Measurements from ENCODE around the gene ABCA12. TPM values are rescaled to one million over a fixed set of nuclear protein-coding genes. Genes with fewer than 3 reads are reported as not detected.
A peak's percentile ranks its signal among the peaks of the same experiment; 100 is the strongest.

The ABCA12 gene
- total RNA-seq, 4 donors from 2014 or later, result not detected

DNA sequence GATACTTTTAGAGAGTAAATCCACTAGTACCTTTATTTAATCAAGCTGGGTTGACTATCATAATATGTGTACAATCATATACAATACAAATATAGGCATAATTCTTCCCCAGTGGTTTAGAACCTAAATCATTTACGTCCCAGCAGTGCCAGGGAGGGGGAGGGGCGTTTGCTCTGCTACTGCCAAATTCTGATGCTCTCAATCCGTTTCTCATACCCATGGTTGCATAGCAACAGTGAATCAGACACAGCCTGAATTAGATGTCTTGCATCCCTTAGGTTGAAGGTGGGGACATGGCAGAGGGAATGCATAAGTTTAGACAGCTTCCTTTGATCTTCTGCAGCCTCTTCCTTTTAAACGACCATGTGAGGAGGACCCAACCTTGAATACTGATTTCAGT, 135.4 kb downstream of the ABCA12 start:
- H3K9me3 ChIP-seq, result no peaks in the 10 kb centered on the region
- 16 to 20% methylated on average over 4 of the region's 4 CpGs for WGBS, 2 donors
- H3K36me3 ChIP-seq, result no peaks in the 10 kb centered on the region
- no peaks in the 10 kb centered on the region for H3K27me3 ChIP-seq
- no peak overlapping the region for H3K4me3 ChIP-seq
- TF ChIP-seq CTCF (IDR thresholded peaks at IDR 0.05), result no peak
- TF ChIP-seq EP300 (IDR thresholded peaks at IDR 0.05), result no peak
- no peak overlapping the region for H3K27ac ChIP-seq
- DNase-seq (ENCODE audit: low spot score in 2 of 2), result no peak
- no peaks in the 10 kb centered on the region for H3K4me1 ChIP-seq

DNA sequence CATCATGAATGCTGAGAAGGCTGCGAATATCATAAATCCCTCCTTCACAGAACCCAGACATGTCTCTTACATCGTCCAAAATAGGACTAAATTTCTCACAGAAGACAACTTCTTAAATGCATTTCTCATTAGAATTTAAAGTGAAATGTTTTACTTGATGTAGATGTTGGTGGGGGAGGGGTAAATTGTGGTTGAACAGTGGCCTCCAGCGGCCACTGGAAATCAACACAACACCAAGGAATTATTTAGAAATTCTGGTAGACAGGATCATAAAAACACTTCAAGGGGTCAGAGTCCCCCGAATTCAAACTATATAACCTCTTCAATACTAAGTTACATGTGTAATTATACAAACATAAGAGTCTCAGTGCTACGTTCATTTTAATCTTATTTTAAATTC, 135.9 kb downstream of the ABCA12 start:
- 15 to 19% methylated on average over 5 of the region's 5 CpGs for WGBS, 2 donors
- Histone ChIP-seq H3K9me3 (no peaks in the 10 kb centered on the region), H3K27me3 (no peaks in the 10 kb centered on the region), H3K4me1 (no peaks in the 10 kb centered on the region), H3K27ac (no peak overlapping the region), H3K4me3 (no peak overlapping the region), H3K36me3 (no peaks in the 10 kb centered on the region)
- TF ChIP-seq CTCF (IDR thresholded peaks at IDR 0.05) (peak; percentile 22 to 39 (median 30)), EP300 (IDR thresholded peaks at IDR 0.05) (no peak)
- DNase-seq (ENCODE audit: low spot score in 2 of 2), result no peak

- Histone ChIP-seq H3K27ac (no peak overlapping the region), H3K4me1 (no peaks in the 10 kb centered on the region), H3K9me3 (no peaks in the 10 kb centered on the region), H3K4me3 (no peak overlapping the region), H3K27me3 (no peaks in the 10 kb centered on the region), H3K36me3 (no peaks in the 10 kb centered on the region)
- DNase-seq (ENCODE audit: low spot score in 2 of 2), result no peak
- 83 to 85% methylated on average over 3 of the region's 3 CpGs for WGBS, 2 donors
- no peak for TF ChIP-seq CTCF (IDR thresholded peaks at IDR 0.05)
- no peak for TF ChIP-seq POLR2A (IDR thresholded peaks at IDR 0.05)
- no peak for TF ChIP-seq EP300 (IDR thresholded peaks at IDR 0.05)
Measured at GRCh38 chr2:215000721-215001120, 137.7 kb downstream of the ABCA12 start.

DNA sequence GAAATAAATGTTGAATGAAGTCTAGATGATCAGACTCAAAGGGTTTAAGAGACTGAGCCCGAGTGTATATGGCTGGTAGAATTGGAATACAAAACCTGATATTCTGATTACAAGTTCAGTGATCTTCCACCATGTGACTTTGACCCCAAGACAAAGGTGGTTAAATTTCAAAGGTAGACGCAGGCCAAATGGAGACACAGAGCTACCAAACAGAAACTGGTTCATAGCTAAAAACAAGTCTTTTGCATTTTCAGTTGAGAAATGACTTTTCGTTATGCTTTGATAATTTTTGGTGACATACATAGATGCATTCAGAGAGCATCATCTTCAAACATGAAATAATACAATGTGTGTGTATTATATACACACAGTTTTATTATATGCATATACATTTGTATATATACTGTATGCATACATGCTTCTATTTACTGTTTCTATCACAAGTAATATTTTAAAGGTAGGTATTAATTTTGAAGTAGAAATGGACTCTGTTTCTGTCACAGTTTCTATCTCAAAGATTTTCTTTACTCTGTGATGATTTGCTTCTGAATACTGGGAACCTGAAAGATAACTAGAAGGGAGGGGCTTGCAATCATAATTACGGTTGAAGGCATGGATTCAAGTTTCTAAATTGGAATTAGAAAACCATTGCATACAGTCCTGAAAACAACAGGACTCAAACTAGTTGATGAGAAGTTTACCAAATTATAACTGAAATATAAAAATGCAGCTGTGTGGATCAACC, 142.3 kb downstream of the ABCA12 start:
- no peak for DNase-seq (ENCODE audit: low spot score in 2 of 2)
- 85 to 89% methylated on average over 4 of the region's 4 CpGs for WGBS, 2 donors
- TF ChIP-seq CTCF (IDR thresholded peaks at IDR 0.05), result no peak
- no peak for TF ChIP-seq POLR2A (IDR thresholded peaks at IDR 0.05)
- no peak for TF ChIP-seq EP300 (IDR thresholded peaks at IDR 0.05)

DNA sequence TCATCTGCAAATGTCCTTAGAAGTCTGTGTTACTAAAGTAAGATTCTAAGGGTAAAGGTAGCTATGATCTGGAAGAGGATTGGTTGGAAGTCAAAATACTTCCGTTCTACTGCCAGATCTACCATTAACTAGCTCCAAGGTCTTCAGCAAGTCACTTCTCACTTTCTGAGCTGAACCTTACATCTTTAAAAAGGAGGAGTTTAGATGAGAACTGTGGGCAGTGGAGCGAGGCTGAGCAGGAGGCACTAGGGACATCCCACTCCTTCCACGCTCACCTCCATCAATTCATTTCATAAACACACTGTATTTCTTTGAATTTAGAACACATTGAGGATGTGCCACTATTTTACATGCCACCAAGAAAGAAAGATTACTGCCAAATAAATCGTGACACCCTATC, 143.0 kb downstream of the ABCA12 start:
- TF ChIP-seq EP300 (IDR thresholded peaks at IDR 0.05) (no peak), POLR2A (IDR thresholded peaks at IDR 0.05) (no peak), CTCF (IDR thresholded peaks at IDR 0.05) (no peak)
- DNase-seq (ENCODE audit: low spot score in 2 of 2), result no peak

More for the DNA sequence above, 142.3 kb downstream of the ABCA12 start:
- no peaks in the 10 kb centered on the region for H3K9me3 ChIP-seq
- H3K27me3 ChIP-seq, result no peaks in the 10 kb centered on the region
- H3K4me3 ChIP-seq, result no peak overlapping the region
- H3K27ac ChIP-seq, result no peak overlapping the region
- H3K36me3 ChIP-seq, result no peaks in the 10 kb centered on the region
- H3K4me1 ChIP-seq, result no peaks in the 10 kb centered on the region

More for the DNA sequence above, 143.0 kb downstream of the ABCA12 start:
- no peaks in the 10 kb centered on the region for H3K9me3 ChIP-seq
- H3K27me3 ChIP-seq, result no peaks in the 10 kb centered on the region
- WGBS, 2 donors, result 78 to 82% methylated on average over 4 of the region's 4 CpGs
- no peak overlapping the region for H3K27ac ChIP-seq
- no peaks in the 10 kb centered on the region for H3K4me1 ChIP-seq
- no peaks in the 10 kb centered on the region for H3K36me3 ChIP-seq
- H3K4me3 ChIP-seq, result no peak overlapping the region

Measured in tibial nerve (tissue), 4 donors.